SK-N-MC (cell line): ENCODE results near the gene OCA2.

Source experiments
- EZH2 ChIP-seq: fragments of 200-600 bp; sonication (generic); IDR thresholded peaks from one replicate; pipeline ENCODE4 v1.6.1; 2017; ENCODE audit warnings: antibody characterized with exemption
- POLR2AphosphoS5 ChIP-seq: IDR thresholded peaks from 2 replicates; pipeline ENCODE4 v1.6.1; 2012; ENCODE audit warnings: mild to moderate bottlenecking, low read depth, low read length, borderline replicate concordance

GRCh38 chr15:28127036-28127435 lies 27.9 kb upstream of the OCA2 start:
- no peak for TF ChIP-seq POLR2AphosphoS5
- TF ChIP-seq EZH2, result no peak
